Fibroblast of mammary gland (primary cell): Measurements from ENCODE around the gene CCDC102A.
A peak's percentile ranks its signal among the peaks of the same experiment; 100 is the strongest.

Source experiments
- DNase-seq: peaks from one replicate; pipeline ENCODE4 v3.0.0-alpha.2; 2010; ENCODE audit warnings: low read depth
- H3K4me3 ChIP-seq: 2 replicates; pipeline ENCODE4 v1.5.1; 2011; ENCODE audit warnings: low read depth, mild to moderate bottlenecking, low read length, moderate library complexity; ENCODE audit not compliant: control insufficient read depth
- TF ChIP-seq, protein P1 (sequence below): conservative IDR thresholded peaks from 2 replicates; pipeline ENCODE4 v1.5.1; 2011; ENCODE audit warnings: low read depth, low read length, inconsistent platforms; ENCODE audit not compliant: control insufficient read depth, insufficient read depth

The CCDC102A gene

DNA sequence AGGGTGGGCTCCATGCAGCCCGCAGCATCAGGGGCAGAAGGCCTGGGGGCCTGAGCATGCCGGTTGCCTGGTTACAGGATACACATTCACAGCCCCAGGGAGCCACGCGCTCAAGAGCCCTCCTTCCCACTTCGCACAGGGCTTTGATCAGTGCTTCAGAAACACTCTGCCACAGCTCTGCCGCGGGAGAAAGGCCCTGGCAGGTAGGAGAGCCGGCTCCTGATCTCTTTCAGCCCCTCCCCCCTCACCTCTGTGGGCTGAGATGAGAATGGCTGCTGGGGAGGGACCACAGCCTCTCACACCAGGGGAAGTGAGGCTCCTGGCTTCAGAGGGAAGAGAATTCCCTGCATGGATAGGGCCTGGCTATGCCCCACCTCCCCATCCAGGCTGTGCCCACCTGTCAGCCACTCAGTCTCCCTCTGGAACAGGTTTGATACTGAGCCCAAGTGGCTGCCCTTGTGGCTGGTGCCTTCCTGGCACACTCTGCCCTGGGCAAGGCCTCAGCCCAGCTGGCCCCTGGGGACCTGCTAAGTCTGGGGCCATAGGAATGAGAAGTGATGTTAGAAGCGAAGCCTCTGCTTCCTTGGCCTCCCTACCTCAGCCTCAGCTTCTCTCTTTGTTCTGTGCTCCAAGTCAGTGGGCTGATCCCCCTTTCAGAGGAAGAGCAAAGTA, 58.7 kb downstream of the CCDC102A start:
- H3K4me3 ChIP-seq = no peak overlapping the region
- TF ChIP-seq, protein P1, sequence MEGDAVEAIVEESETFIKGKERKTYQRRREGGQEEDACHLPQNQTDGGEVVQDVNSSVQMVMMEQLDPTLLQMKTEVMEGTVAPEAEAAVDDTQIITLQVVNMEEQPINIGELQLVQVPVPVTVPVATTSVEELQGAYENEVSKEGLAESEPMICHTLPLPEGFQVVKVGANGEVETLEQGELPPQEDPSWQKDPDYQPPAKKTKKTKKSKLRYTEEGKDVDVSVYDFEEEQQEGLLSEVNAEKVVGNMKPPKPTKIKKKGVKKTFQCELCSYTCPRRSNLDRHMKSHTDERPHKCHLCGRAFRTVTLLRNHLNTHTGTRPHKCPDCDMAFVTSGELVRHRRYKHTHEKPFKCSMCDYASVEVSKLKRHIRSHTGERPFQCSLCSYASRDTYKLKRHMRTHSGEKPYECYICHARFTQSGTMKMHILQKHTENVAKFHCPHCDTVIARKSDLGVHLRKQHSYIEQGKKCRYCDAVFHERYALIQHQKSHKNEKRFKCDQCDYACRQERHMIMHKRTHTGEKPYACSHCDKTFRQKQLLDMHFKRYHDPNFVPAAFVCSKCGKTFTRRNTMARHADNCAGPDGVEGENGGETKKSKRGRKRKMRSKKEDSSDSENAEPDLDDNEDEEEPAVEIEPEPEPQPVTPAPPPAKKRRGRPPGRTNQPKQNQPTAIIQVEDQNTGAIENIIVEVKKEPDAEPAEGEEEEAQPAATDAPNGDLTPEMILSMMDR = no peak
- no peak for DNase-seq

DNA sequence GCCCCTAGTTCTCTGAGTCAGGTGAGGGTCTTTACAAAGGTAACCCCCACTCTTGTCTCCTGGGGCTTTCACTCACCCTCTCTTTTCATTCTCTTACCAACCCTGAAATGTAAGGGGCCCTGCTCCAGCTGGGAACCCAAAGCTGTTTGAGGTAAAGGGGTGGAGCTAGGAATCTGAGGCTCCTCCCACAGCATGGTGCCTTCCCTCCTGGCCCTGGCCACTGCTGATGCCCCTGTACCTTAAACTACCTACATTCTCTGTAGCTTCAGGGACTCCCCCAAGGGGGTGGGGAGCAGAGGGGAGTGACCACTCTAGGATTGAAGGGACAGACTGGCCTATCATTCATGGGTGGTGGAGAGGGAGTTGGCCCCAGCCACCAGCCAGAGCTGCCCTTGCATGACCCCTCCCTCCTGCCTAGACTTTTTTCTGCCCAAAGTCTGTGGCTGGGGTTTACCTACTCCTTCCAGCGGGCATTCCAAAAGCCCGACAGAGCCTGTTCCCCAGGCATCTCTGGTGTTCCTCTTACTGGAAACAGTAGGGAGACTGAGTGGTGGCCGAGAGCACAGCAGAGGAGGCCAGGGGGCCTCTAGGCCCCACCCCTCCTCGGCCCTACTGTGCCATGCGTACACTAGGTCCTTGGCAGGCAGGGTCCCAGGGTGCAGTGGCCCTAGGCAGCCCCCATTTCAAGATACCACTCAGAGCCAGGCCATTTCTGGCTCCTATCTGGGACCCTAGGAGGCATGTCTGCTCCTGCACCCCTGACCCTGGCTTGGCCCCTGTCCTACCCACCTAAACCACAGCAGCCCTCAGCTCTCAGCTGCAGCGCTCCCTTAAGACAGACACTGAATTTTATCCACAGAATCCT, 59.6 kb downstream of the CCDC102A start:
- TF ChIP-seq, protein P1 = no peak
- no peak overlapping the region for H3K4me3 ChIP-seq
- no peak for DNase-seq

DNA sequence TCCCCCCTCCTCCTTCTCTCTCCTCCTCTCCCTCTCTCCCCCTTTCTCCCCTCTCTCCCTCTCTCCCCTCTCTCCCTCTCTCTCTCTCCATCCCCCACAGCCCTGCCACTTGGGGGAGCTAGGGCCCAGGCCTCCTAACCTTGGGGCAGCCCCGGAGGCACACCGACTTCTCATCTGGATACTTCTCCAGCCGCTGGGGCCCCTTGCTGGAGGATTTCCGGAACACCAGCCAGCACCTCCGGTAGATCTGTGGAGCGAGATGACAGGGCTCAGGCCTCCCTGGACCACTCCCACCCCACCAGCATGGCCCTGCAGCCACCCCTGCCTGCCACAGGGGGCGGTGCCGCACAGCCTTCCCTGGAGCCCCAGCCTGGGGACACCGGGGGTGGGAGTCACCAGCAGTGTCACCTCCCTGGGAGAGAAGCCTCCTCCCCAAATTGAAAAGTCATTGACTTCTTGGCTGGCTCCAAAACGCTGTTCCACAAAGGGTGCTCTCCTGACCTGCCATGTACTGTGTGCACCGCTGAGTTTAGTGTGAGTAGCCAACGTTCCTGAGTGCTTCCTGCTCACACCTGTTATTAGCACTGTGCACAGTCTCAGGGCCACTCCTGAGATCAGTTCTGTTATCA, 60.5 kb downstream of the CCDC102A start:
- no peak overlapping the region for H3K4me3 ChIP-seq
- TF ChIP-seq, protein P1 = peak; percentile 56
- peak; percentile 18 for DNase-seq

DNA sequence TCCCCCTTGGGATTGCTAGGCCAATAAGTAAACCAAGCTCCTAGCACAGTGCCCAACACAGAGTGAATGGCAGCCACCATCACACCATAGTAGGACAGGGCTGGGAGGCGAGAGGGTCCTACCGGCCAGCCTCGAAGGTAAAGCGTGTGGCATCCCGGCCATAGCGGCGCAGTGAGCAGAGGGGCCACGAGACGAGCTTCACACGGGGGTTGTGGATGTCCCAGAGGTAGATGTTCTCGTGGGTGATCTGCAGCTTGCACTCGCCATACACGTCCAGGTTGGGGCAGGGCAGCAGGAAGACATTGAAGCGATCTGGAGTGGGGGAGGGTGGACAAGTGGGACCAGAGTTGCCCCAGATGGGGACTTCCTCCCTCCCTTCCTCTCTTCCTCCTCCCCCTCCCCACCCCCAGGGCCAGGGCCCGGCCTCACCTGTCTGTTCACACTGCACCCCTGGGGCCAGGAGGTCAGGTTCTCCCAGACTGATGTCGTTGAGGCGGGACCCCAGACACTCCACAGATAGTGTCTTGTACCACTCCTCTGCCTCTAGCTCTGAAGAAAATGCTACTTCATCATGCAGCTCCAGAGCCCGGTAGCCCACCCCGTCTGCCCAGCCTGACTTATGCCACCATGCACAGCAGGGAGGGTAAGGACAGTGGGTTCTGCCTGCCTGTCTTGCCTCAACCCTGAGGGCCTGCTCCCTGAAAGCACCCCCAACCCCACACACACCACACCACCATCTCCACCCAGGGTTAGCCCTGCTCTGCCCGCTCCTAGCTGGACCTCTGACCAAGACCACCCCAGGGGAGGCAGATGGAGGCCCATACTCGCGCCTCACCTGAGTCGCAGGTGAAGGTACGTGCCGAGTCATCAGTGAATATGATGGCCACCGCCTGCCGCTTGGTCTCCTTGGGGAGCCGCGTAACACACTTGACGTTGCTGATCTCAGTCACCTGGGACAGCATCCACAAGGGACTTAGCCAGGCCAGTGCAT, 61.4 kb downstream of the CCDC102A start:
- no peak overlapping the region for H3K4me3 ChIP-seq
- no peak for DNase-seq
- TF ChIP-seq, protein P1 = no peak

DNA sequence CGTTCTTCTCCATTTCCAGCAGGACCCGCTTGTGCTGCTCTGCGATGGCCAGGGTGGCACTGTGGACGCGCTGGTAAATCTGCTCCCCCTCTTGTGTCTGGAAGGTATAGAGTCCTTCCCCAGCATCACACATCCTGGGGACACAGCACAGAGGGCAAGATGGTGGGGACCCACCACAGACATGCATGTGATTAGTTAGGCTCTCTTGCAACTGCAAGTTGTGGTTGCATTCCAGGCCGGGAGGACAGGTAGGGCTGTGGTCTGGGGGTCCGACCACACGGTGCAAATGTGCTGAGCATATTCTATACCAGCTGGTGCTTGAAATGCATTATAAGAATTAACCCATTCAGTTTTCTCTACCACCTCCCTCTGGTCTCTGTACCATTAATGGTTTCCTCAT, 62.5 kb downstream of the CCDC102A start:
- TF ChIP-seq, protein P1 = no peak
- no peak for DNase-seq
- H3K4me3 ChIP-seq = no peak overlapping the region
